Spleen (tissue), 11 donors: ENCODE measurements around the gene TEX30. TPM values are rescaled to one million over a fixed set of nuclear protein-coding genes. Genes with fewer than 3 reads are reported as not detected.
A peak's percentile ranks its signal among the peaks of the same experiment; 100 is the strongest.

Source experiments
- DNase-seq: peaks from one replicate; pipeline ENCODE4 v3.0.0-alpha.2; 2020
- H3K27ac ChIP-seq, 8 donors: fragments of 200-600 bp; sonication (generic) in 7 of 8; 1 replicate in 4 of 8; 2 replicates in 4 of 8; pipeline versions ENCODE4 v1.5.0 to v1.8.0; 2016 to 2021; ENCODE audit warnings: inconsistent platforms in 4 of 8, mild to moderate bottlenecking in 4 of 8, moderate library complexity in 1 of 8
- H3K27me3 ChIP-seq, 7 donors: fragments of 200-600 bp; sonication (generic) in 6 of 7; replicated peaks in 1 of 7; 1 replicate in 4 of 7; 2 replicates in 3 of 7; pipeline versions ENCODE4 v1.5.0 to v1.8.0; 2016 to 2021; ENCODE audit warnings: inconsistent platforms in 3 of 7, mild to moderate bottlenecking in 1 of 7
- H3K36me3 ChIP-seq, 6 donors: fragments of 200-600 bp; sonication (generic) in 5 of 6; 1 replicate in 4 of 6; 2 replicates in 2 of 6; pipeline versions ENCODE4 v1.5.0 to v1.8.0; 2016 to 2021; ENCODE audit warnings: inconsistent platforms in 2 of 6
- H3K4me1 ChIP-seq, 6 donors: fragments of 200-600 bp; sonication (generic) in 5 of 6; 1 replicate in 3 of 6; 2 replicates in 3 of 6; pipeline versions ENCODE4 v1.5.0 to v1.8.0; 2016 to 2021; ENCODE audit warnings: inconsistent platforms in 3 of 6
- H3K4me3 ChIP-seq, 8 donors: fragments of 200-600 bp; sonication (generic) in 7 of 8; 1 replicate in 4 of 8; 2 replicates in 4 of 8; pipeline versions ENCODE4 v1.5.0 to v1.8.0; 2016 to 2021; ENCODE audit warnings: inconsistent platforms in 4 of 8, mild to moderate bottlenecking in 4 of 8, moderate library complexity in 2 of 8
- H3K9me3 ChIP-seq, 8 donors: fragments of 200-600 bp; sonication (generic) in 7 of 8; 1 replicate in 4 of 8; 2 replicates in 4 of 8; pipeline versions ENCODE4 v1.5.0 to v1.8.0; 2016 to 2021; ENCODE audit warnings: inconsistent platforms in 4 of 8
- POLR2A ChIP-seq, 3 donors: fragments of 450-650 bp; IDR thresholded peaks; one replicate each; pipeline ENCODE4 v1.5.1; 2017; ENCODE audit warnings: antibody characterized with exemption in 3 of 3, mild to moderate bottlenecking in 1 of 3
- POLR2AphosphoS5 ChIP-seq, 3 donors: sonication (generic); formaldehyde crosslinking; IDR thresholded peaks; one replicate each; pipeline ENCODE4 v1.5.1; 2017; ENCODE audit warnings: antibody characterized with exemption in 3 of 3
- WGBS, 5 donors: extraction: QIAGEN DNeasy Blood & Tissue Kit in 3 of 5; methylation state at CpG; one replicate each; pipeline versions ENCODE4 v1.1.5 to v1.1.7; 2013 to 2018; 5-methylcytosine and 5-hydroxymethylcytosine counted together
- intact Hi-C: fragments of 100-400 bp; cut with DNase I; formaldehyde crosslinking; loops from one replicate; pipeline ENCODE4 v1.15.0; 2023; ENCODE audit warnings: low total_unique reads
- polyA plus RNA-seq, 3 donors: library from polyadenylated mRNA; stranded (reverse); fragments of 200-250 nt; gene quantifications; one replicate each; pipeline ENCODE4 v1.2.1, GENCODE V29; 2013
- total RNA-seq, 7 donors: library from RNA; depleted of rRNA in 3 of 7; stranded (reverse); fragments of >200 nt in 3 of 7; fragmentation: NEBNext Ultra II Directional in 4 of 7; extraction: Animal tissue kit (Norgen Biotek cat#: 25700) in 4 of 7; gene quantifications; one replicate each; pipeline versions ENCODE4 v1.1.0 to v1.2.1, GENCODE V29; 2016 to 2021
- TF ChIP-seq, protein P1 (sequence below), 11 experiments: fragments of 200-600 bp in 7 of 11; fragments of 450-650 bp in 4 of 11; sonication (generic) in 4 of 11; IDR thresholded peaks in 8 of 11; conservative IDR thresholded peaks in 3 of 11; 1 replicate in 7 of 11; 2 replicates in 4 of 11; pipeline versions ENCODE4 v1.4.0 to v1.8.0; 2016 to 2021; ENCODE audit warnings: antibody characterized with exemption in 11 of 11, inconsistent platforms in 4 of 11, mild to moderate bottlenecking in 1 of 11
- donor health status: healthy with polysubstance abuse.
- donor health status: DM: no; HTN: no; CAD: no; lungs with moderate emphysema.
- donor health status: DM: no; HTN: no; CAD: no.
- donor health status: Bipolar disorder and iron deficiency.
- donor health status: healthy.
- donor health status: DM: no; HTN: no; CAD: no.
- donor health status: DM: yes; HTN: yes; CAD: no.

Gene TEX30
- total and polyA plus RNA-seq, 10 donors = 4.4 to 11.2 (median 8.0) TPM

DNA sequence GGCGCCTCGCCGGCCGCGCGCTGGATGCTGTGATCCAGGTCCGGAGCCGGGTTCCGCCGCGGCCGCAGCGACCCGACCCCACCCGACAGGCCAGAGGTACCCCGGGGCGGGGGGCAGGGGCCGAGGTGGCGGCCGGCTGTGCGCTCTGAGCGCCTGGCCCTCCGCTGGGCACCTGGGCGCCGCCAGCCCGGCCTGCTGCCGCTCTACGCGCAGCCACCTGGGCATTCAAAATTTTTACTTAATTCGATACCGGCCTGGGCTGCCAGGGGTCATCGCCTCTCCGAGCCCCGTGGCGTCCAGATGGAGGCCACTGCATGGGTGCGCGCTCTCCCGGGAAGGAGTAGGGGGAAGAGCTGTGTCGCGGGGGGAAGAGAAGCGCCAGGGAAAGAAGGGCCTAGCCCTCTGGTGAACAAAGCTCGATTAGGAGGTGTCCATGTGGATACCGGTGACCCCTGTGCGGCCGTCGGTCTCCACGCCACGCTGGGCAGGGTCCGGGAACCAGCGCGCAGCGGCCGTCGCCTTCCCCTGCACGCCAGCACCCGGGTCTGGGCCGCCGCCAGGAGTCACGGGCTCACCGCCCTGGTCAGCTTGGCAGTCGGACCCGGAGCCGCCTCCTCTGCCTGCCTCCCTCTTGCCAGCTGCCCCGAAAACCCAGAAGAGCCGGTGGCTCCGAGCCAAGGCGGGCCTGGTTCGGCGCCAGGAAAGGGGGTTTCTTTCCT is 26.0 kb upstream of the TEX30 start:
- H3K36me3 ChIP-seq = no peaks in the 10 kb centered on the region
- DNase-seq = peak; percentile 84
- 0 to 2% (median 0%) methylated on average over 42 to 69 of the region's 69 CpGs for WGBS, 5 donors
- intact Hi-C loops = no loop called here
- H3K4me3 ChIP-seq = peak overlapping the region; percentile 69 to 89 (median 82)
- H3K9me3 ChIP-seq = no peaks in the 10 kb centered on the region
- H3K27ac ChIP-seq = peak overlapping the region; percentile 58 to 86 (median 84)
- H3K4me1 ChIP-seq = peaks cover 17 to 66% (median 43%) of the 10 kb centered on the region in 6 donors
- TF ChIP-seq, protein P1, sequence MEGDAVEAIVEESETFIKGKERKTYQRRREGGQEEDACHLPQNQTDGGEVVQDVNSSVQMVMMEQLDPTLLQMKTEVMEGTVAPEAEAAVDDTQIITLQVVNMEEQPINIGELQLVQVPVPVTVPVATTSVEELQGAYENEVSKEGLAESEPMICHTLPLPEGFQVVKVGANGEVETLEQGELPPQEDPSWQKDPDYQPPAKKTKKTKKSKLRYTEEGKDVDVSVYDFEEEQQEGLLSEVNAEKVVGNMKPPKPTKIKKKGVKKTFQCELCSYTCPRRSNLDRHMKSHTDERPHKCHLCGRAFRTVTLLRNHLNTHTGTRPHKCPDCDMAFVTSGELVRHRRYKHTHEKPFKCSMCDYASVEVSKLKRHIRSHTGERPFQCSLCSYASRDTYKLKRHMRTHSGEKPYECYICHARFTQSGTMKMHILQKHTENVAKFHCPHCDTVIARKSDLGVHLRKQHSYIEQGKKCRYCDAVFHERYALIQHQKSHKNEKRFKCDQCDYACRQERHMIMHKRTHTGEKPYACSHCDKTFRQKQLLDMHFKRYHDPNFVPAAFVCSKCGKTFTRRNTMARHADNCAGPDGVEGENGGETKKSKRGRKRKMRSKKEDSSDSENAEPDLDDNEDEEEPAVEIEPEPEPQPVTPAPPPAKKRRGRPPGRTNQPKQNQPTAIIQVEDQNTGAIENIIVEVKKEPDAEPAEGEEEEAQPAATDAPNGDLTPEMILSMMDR (IDR thresholded peaks at IDR 0.05 in 8 of 11, conservative IDR thresholded peaks at IDR 0.05 in 3 of 11) = no peak
- no peak for TF ChIP-seq POLR2AphosphoS5 (IDR thresholded peaks at IDR 0.05)
- TF ChIP-seq POLR2A (IDR thresholded peaks at IDR 0.05) = no peak
- H3K27me3 ChIP-seq = peaks cover 0 to 22% (median 12%) of the 10 kb centered on the region in 7 donors

DNA sequence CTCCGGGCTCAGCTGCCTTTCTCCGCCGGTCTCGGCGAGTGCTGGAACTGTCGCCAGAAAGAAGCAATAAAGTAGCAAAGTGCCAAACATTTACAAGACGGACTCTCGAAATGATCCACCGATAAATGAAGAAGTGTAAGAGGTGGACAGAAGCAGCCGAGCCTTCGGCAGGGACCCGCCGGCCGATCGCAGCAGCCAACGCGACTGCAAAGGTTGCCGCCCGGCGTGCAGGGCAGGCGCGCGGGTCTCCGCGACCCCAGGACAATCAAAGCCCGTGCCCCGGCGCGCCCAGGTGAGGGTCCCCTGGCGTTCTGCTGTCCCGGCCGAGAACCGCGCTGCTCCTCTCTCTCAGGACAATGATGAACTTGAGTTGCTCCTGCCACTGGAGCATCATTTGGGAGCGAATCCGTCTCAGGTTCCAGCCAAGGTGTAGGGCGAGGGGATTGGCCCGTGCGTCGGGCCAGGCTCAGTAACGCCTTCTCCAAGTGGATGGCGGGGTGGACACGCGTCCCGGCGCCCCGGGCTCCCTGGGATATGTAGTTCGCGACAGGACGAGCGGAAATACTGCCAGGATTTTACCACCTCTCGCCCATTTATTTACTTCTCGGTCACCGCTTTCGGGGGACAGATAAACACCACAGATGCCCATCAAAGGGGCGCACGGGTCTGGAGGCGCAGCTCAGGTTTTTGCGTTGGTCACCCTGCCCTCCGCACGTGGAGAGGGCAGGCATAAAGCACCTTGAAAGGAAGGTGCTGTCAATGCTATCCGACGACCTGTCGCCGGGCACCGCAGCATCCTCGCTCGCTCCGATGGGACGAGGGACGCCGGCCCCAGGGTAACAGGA is 25.2 kb upstream of the TEX30 start, which contains the start of the genes BIVM and POGLUT2:
TSS of gene BIVM (plus strand) at position 539 of the 845 bp plus-strand sequence. CDS start 8,149 bp downstream, outside the sequence.
TSS of gene POGLUT2 (minus strand) at position 396 of the 845 bp plus-strand sequence. CDS start at position 90, 306 bp downstream.
- TF ChIP-seq, protein P1 (IDR thresholded peaks at IDR 0.05 in 8 of 11, conservative IDR thresholded peaks at IDR 0.05 in 3 of 11) = no peak
- TF ChIP-seq POLR2A (IDR thresholded peaks at IDR 0.05) (no peak), POLR2AphosphoS5 (IDR thresholded peaks at IDR 0.05) (peak; percentile 39 to 73 (median 70))
- Histone ChIP-seq H3K9me3 (no peaks in the 10 kb centered on the region), H3K4me3 (peak within 1 kb of the TSS; percentile 69 to 89 (median 82)), H3K27ac (peak within 1 kb of the TSS; percentile 58 to 86 (median 84)), H3K36me3 (no peaks in the 10 kb centered on the region), H3K4me1 (peaks cover 17 to 63% (median 43%) of the 10 kb centered on the region in 6 donors), H3K27me3 (peaks cover 0 to 22% (median 12%) of the 10 kb centered on the region in 7 donors)
- intact Hi-C loops = no loop called here
- DNase-seq = peak; percentile 88
- WGBS, 5 donors = 0 to 1% (median 1%) methylated on average over 48 to 72 of the region's 72 CpGs

DNA sequence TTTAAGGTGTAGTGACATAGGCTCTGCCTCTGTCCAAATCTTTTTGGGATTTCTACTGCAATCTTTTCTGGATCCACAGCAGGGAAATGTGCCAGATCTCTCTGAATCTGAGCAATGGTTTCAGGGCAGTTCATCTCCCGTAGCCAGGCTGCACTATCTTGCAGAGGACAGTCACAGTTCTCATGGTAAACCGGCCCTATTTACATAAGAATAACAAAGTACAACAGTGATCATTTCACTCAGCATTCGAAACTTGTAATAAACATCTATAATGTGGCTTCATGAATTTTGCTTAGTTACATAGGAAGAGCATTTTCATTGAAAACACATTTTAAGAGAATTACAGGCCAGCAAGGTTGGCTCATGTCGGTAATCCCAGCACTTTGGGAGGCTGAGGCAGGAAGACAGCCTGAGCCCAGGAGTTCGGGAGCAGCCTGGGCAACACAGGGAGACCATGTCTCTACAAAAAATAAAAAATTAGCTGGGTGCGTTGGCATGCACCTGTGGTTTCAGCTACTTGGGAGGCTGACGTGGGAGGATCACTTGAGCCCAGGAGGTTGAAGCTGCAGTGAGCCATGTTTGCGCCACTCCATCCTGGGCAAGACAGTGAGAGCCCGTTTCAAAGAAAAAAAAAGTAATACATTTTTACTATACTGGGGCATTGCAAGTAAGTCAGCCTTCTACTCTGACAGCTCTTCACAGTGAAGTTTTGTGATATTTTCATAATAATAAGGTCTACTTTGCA is 20.2 kb upstream of the TEX30 start:
- no peak for TF ChIP-seq POLR2AphosphoS5 (IDR thresholded peaks at IDR 0.05)
- TF ChIP-seq, protein P1 (IDR thresholded peaks at IDR 0.05 in 8 of 11, conservative IDR thresholded peaks at IDR 0.05 in 3 of 11) = no peak
- TF ChIP-seq POLR2A (IDR thresholded peaks at IDR 0.05) = no peak
- Histone ChIP-seq H3K27me3 (peaks cover 0 to 10% (median 2%) of the 10 kb centered on the region in 7 donors), H3K9me3 (no peaks in the 10 kb centered on the region), H3K4me1 (peaks cover 5 to 15% (median 14%) of the 10 kb centered on the region in 6 donors), H3K27ac (no peak overlapping the region), H3K4me3 (no peak overlapping the region), H3K36me3 (peaks cover 0 to 26% (median 0%) of the 10 kb centered on the region in 6 donors)
- 91 to 94% (median 93%) methylated on average over 9 of the region's 9 CpGs for WGBS, 5 donors
- intact Hi-C loops = no loop called here
- DNase-seq = no peak
